GM12873 (cell line): ENCODE measurements around the gene TRIM37.

Experiments
- CTCF ChIP-seq: IDR thresholded peaks from 2 replicates; pipeline ENCODE4 v1.5.1; 2012; ENCODE audit warnings: low read depth, mild to moderate bottlenecking, moderate library complexity, low read length, control low read depth; ENCODE audit not compliant: insufficient read depth; ENCODE audit errors: missing control alignments

The TRIM37 gene

DNA sequence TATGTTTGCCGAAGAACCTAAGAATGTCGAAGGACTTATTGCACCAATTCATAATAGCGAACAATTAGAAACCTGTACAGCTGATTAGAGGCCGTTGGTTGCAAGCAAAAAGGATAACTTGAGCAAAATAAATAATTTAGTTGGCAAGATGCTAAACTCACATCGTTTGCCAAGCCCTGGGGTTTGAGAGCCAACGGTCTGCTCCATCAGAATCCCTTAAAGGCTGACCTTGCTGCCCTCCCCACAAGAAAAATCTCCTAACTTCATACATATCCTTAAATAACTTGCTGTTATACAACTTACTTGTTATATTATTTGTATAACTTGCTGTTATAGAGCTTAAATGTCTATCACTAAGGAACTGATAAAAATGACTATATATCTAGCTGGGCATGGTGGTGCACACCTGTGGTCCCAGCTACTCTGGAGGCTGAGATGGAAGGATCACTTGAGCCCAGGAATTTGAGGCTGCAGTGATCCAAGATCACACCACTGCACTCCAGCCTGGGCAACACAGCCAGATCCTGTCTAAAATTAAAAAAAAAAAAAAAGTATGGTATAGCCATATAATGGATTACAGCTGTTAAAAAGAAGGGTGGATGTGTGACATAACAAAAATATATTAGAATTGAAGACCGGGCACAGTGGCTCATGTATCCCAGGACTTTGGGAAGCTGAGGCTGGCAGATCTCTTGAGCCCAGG is 1.9 kb upstream of the TRIM37 start:
- TF ChIP-seq CTCF: no peak

DNA sequence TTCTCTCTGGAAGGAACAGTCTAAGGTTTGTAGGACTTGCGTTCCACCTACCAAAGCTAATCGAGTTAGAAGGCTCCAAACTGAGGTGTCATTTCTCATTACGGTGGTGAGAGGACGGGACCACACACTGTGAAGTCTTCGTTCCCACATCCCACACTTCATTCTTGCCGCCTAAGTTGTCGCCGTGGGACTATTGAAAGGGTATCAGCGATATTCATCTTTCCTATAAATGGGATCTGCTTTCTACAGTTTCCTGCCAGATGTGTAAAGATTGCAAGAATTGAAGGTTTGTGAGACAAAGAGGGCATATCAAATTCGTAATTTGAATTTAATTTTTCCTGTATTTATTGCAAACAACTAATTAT is 608 bp upstream of the TRIM37 start:
- TF ChIP-seq CTCF: no peak

DNA sequence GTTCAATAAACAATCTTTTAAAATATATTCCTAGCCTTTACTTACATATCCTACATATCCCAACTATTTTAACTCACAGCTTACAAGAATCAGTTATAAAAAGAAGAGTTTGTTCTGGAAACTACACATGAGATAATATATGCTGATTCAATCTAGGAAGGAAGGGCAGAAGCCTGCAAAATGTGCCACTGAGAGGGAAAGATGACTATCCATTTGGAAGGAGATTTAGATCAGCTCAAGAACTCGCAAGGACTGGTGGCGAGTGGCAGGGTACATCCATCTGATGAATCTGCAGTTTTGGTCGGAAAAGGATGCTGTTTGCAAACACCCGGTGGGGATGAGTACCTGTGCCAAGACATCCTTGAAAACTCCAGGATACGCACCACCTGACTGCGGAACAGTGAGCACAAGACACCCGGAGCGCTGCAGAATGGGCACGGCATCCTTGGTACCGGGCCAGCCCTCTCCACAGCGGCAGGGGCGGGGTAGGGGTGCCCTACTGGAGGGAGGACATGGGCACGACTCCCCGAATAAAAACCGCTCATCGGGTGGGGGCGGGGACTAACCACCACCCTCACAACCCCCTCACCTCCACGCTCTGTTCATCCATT is 723 bp downstream of the TRIM37 start:
- no peak for TF ChIP-seq CTCF

DNA sequence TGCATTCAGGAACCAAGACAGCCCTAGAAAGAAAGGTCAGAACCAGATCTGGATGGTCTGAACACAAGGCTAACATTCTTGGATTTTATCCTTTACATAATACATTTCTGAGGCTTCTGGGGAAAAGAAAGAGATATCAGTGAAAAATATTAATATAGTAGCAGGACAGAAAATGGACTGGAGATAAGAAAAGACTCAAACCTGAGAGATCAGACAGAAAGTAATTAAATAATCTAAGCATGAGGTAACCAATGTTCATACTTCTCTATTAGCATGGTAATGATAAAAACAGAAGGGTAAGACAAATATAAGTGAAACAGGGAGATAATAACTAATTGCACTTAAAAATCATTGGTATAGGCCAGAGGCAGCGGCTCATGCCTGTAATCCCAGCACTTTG is 5.5 kb downstream of the TRIM37 start:
- no peak for TF ChIP-seq CTCF

GRCh38 chr17:59097876-59098275 is 8.8 kb downstream of the TRIM37 start:
- no peak for TF ChIP-seq CTCF

DNA sequence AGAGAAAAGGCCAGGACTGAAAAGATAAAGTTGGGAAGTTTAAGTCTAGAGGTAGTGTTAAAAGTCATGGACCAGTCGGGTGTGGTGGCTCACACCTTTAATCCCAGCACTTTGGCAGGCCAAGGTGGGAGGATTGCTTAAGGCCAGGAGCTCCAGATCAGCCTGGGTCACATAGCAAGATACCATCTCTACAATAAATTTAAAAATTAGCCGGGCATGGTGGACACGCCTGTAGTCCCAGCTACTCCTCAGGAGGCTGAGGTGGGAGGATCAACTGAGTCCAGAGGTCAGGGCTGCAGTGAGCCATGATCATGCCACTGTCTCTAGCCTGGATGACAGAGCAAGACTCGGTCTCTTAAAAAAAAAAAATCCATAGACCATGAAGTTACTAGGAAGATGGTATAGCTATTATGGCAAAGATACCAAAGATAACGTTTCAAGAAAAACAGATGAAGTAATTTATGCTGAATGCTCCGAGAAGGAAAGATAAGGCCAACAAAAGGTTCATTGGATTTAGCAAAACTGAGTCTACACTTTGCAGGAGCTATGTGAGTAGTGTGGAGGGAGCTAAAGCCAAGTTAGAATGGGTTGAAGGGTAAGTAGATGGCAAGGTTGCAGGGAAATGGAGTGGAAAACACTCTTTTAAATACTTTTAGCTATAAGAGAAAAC is 11.7 kb downstream of the TRIM37 start:
- no peak for TF ChIP-seq CTCF

GRCh38 chr17:59093702-59094231 is 12.9 kb downstream of the TRIM37 start:
- TF ChIP-seq CTCF: no peak
